HUDEP-2 (cell line): ENCODE data around the gene GGNBP2.
"Not testable (repeated sequence)": the region's sequence is repeated elsewhere in the genome, so short reads cannot be mapped to it uniquely, and the experiment has no call there.

Experiments
- DNase-seq, 76 experiments: peaks; one replicate each; lab custom pipeline; 2025; ENCODE audit not compliant: unreplicated experiment in 76 of 76; lab: John Stamatoyannopoulos, UW

Gene GGNBP2

GRCh38 chr17:36544307-36545076 lies at the start of gene GGNBP2:
Gene GGNBP2 (plus strand): TSS chr17:36544919. CDS start chr17:36545725, 806 bp downstream.
- peak in 75 of 76 experiments; percentile 32 to 92 (median 79) for DNase-seq

- no peak for DNase-seq
These were observed 49.6 kb upstream of the GGNBP2 start for GRCh38 chr17:36495076-36495578.

- no peak for DNase-seq
These were observed 48.5 kb upstream of the GGNBP2 start for GRCh38 chr17:36496018-36496789.

GRCh38 chr17:36498155-36498554 lies 46.6 kb upstream of the GGNBP2 start:
- DNase-seq, result no peak

- no peak for DNase-seq
These were observed 46.0 kb upstream of the GGNBP2 start for GRCh38 chr17:36498560-36499300.

- no peak for DNase-seq
These were observed 43.9 kb upstream of the GGNBP2 start for GRCh38 chr17:36500745-36501225.

GRCh38 chr17:36501351-36501750 lies 43.4 kb upstream of the GGNBP2 start:
- DNase-seq, result no peak

GRCh38 chr17:36501963-36502362 lies 42.8 kb upstream of the GGNBP2 start:
- no peak for DNase-seq

GRCh38 chr17:36503456-36504155 lies 41.1 kb upstream of the GGNBP2 start:
- DNase-seq, result no peak

- no peak for DNase-seq
These were observed 40.6 kb upstream of the GGNBP2 start for GRCh38 chr17:36504156-36504545.

GRCh38 chr17:36505171-36505570 lies 39.5 kb upstream of the GGNBP2 start:
- no peak for DNase-seq

- DNase-seq, result no peak
These were observed 38.4 kb upstream of the GGNBP2 start for GRCh38 chr17:36506249-36506826.

GRCh38 chr17:36506831-36507230 lies 37.9 kb upstream of the GGNBP2 start:
- no peak for DNase-seq

GRCh38 chr17:36507266-36507665 lies 37.5 kb upstream of the GGNBP2 start:
- DNase-seq, result no peak

- DNase-seq, result not testable (repeated sequence)
These were observed 36.3 kb upstream of the GGNBP2 start for GRCh38 chr17:36508439-36508838.

GRCh38 chr17:36509272-36509985 lies 35.3 kb upstream of the GGNBP2 start:
- no peak for DNase-seq

GRCh38 chr17:36510636-36511035 lies 34.1 kb upstream of the GGNBP2 start:
- DNase-seq, result no peak

- no peak for DNase-seq
These were observed 33.5 kb upstream of the GGNBP2 start for GRCh38 chr17:36511216-36511615.

- no peak for DNase-seq
These were observed 32.1 kb upstream of the GGNBP2 start for GRCh38 chr17:36512641-36513040.
